ENCODE measurements around the gene TRAPPC6A. TPM values are rescaled to one million over a fixed set of nuclear protein-coding genes. Genes with fewer than 3 reads are reported as not detected.

Gene TRAPPC6A
- total and polyA plus RNA-seq, 9 of the 15 experiments (the other 6 are each of a cell fraction or from before 2014, with no cell fraction given), result 0.82 to 23.6 (median 11.6) TPM

- TF ChIP-seq ZNF318 (IDR thresholded peaks at IDR 0.05; ENCODE audit: borderline replicate concordance in 1 of 2, low read depth in 1 of 2), result no peak
- no peak for TF ChIP-seq WHSC1 (IDR thresholded peaks at IDR 0.05; ENCODE audit: low read length)
- TF ChIP-seq GTF2B (IDR thresholded peaks at IDR 0.05; ENCODE audit: extremely low read depth, insufficient read length), result no peak
- TF ChIP-seq MAFF (IDR thresholded peaks at IDR 0.05; ENCODE audit: low read length), result no peak
- TF ChIP-seq PTTG1 (tag; IDR thresholded peaks at IDR 0.05; ENCODE audit: low read depth), result no peak
- TF ChIP-seq ZNF174 (CRISPR knock-in tag; IDR thresholded peaks at IDR 0.05), result no peak
- TF ChIP-seq CUX1 (CRISPR knock-in tag; IDR thresholded peaks at IDR 0.05), result no peak
- TF ChIP-seq POLR2A (conservative IDR thresholded peaks at IDR 0.05), result 0 out of 2 replicates have a peak, but pooled peaks have one; percentile 32
- no peak for TF ChIP-seq MLX (CRISPR knock-in tag; conservative IDR thresholded peaks at IDR 0.05)
- TF ChIP-seq ZSCAN32 (CRISPR knock-in tag; IDR thresholded peaks at IDR 0.05), result no peak
- TF ChIP-seq EWSR1 (IDR thresholded peaks at IDR 0.05; ENCODE audit: borderline replicate concordance, low read depth, partially characterized antibody), result no peak
- TF ChIP-seq NCOR1 (IDR thresholded peaks at IDR 0.05), result no peak
These were observed 24.5 kb downstream of the TRAPPC6A start (continued) for GRCh38 chr19:45153339-45154063.

Measured in K562 (cell line).